Erythroblast (primary cell): ENCODE results near the gene NRK.
"Not testable (repeated sequence)": the region's sequence is repeated elsewhere in the genome, so short reads cannot be mapped to it uniquely, and the experiment has no call there.

Source experiments
- GATA1 ChIP-seq: IDR thresholded peaks from 2 replicates; pipeline ENCODE4 v1.6.1; 2011; ENCODE audit warnings: low read depth, mild to moderate bottlenecking, control low read depth, low read length, moderate library complexity
- POLR2A ChIP-seq: IDR thresholded peaks from 2 replicates; pipeline ENCODE4 v1.6.1; 2011; ENCODE audit warnings: mild to moderate bottlenecking, low read length

DNA sequence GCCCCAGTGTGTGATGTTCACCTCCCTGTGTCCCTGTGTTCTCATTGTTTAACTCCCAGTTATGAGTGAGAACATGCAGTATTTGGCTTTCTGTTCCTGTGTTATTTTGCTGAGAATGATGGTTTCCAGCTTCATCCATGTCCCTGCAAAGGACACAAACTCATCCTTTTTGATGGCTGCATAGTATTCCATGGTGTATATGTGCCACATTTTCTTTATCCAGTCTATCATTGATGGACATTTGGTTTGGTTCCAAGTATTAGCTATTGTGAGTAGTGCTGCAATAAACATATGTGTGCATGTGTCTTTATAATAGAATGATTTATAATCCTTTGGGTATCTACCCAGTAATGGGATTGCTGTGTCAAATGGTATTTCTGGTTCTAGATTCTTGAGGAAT is 16.7 kb upstream of the NRK start:
- TF ChIP-seq POLR2A, GATA1: not testable (repeated sequence)
